Astrocyte of the spinal cord (primary cell): ENCODE results near the gene GADD45GIP1.

Source experiments
- DNase-seq: peaks from one replicate; pipeline ENCODE4 v3.0.0; 2011; ENCODE audit warnings: low read depth, low spot score
- H3K4me3 ChIP-seq: 2 replicates; pipeline ENCODE4 v1.5.1; 2011; ENCODE audit warnings: low read depth, mild to moderate bottlenecking, low read length, moderate library complexity
- CTCF ChIP-seq: IDR thresholded peaks from 2 replicates; pipeline ENCODE4 v1.5.1; 2012; ENCODE audit warnings: low read depth, mild to moderate bottlenecking, low read length, inconsistent platforms
- in situ Hi-C: cut with HindIII; loops from 2 replicates; pipeline ENCODE4 v1.10.0; 2017; ENCODE audit warnings: low sequenced_read_pairs

The GADD45GIP1 gene

GRCh38 chr19:12933287-12934072 is 23.5 kb downstream of the GADD45GIP1 start, which contains the start of gene FARSA:
Gene FARSA (minus strand): TSS chr19:12933711. CDS start chr19:12933696, 15 bp downstream.
- peak within 1 kb of the TSS; percentile 96 for H3K4me3 ChIP-seq
- in situ Hi-C loops, result no loop called here
- TF ChIP-seq CTCF, result no peak
- DNase-seq, result peak; percentile 90

DNA sequence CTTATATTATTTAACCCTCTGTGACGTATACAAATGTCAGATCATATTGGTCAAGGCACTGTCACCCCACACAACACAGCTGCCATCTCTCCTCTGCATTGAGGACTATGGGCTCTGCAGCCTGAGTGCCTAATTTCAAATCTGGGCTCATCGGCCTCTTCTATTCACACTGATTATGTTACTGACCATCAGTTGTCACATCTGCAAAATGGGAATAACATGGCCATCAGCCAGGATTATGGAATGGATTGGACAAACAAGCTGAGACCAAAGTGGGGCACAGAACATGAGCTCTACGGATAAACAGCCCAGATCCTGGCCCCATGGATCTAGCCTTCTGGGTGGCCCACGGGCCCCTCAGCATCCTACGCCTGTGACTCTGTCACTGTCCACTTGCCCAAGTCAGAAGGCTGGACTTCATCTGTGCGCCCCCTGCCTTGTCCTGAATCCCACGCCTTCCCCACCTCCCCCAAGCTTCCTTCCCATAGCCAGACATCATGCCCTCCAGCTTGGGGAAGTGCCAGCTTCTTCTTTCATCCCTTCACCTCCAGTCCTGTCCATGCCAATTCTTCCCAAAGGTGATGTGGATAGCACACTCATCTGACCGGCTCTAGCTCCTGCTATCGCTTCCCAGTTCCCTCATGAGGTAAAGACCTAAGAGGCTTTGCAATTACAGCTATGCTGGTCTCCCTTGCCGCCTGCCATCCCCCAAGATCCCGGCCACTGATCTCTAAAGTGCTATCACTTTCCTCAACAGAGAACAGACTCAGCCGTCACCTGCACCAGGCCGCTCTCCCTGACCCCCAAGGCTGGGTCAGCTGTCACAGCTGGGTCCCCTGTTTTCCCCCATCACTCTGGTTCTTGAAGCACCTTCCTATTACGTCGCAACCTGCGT is 24.4 kb downstream of the GADD45GIP1 start:
- in situ Hi-C loops, result no loop called here
- no peak for DNase-seq

DNA sequence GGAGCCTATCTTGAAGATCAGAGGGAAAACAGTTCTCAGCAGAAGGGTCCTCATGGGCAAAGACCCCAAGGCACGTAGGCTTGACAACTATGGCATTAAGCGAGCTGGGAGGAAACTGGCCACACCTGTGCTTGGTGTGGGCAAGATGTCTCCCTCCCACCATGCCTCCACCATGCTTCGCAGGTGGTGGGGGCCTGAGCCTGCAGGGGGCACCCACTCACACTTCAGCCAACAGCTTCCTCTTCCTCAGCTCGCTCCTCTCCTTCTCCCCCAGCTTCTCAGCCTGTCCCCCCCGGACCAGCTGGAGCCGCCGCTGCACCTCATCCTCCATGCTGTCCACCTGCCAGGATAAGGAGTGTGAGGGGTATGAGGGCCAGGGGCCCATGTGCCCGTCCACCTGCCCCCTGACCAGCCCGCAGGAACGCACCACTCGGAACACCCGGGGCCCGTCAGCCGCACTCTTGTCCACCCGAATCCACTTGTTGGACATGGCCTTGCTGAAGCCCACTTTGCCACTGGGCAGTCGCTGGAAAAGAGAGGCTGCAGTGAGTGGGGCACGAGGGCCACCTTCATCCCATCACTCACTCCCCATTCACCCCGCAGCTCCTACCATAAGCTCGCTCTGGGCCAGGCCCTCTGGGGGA is 26.9 kb downstream of the GADD45GIP1 start:
- no peak overlapping the region for H3K4me3 ChIP-seq
- TF ChIP-seq CTCF, result no peak
- no peak for DNase-seq
- in situ Hi-C loops, result no loop called here

More for the DNA sequence above, 24.4 kb downstream of the GADD45GIP1 start:
- peak overlapping the region; percentile 96 for H3K4me3 ChIP-seq
- no peak for TF ChIP-seq CTCF

- H3K4me3 ChIP-seq, result no peak overlapping the region
- TF ChIP-seq CTCF, result no peak
- no peak for DNase-seq
- in situ Hi-C loops, result no loop called here
Observed at GRCh38 chr19:12924621-12925310, 32.3 kb downstream of the GADD45GIP1 start.

- no peak for DNase-seq
- in situ Hi-C loops, result no loop called here
- H3K4me3 ChIP-seq, result no peak overlapping the region
- TF ChIP-seq CTCF, result no peak
Observed at GRCh38 chr19:12922959-12923358, 34.1 kb downstream of the GADD45GIP1 start.

DNA sequence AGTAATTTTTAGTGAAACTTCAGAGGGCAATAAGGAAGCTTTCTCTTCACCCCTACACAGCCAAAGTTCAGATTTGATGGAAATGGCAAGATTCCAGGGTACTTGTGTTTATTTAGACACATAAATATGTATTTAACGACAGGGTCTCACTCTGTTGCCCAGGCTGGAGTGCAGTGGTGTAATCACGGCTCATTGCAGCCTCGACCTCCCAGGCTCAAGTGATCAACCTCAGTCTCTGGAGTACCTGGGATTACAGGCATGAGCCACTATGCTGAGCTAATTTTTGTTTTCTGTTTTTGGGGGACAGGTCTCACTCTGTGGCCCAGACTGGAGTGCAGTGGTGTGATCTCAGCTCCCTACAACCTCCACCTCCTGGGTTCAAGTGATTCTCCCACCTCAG is 36.0 kb downstream of the GADD45GIP1 start:
- no peak for DNase-seq
- H3K4me3 ChIP-seq, result no peak overlapping the region
- no peak for TF ChIP-seq CTCF
- in situ Hi-C loops, result no loop called here
